ENCODE data around the gene ZNF708.
"Not testable (repeated sequence)": the region's sequence is repeated elsewhere in the genome, so short reads cannot be mapped to it uniquely, and the experiment has no call there.

The ZNF708 gene

DNA sequence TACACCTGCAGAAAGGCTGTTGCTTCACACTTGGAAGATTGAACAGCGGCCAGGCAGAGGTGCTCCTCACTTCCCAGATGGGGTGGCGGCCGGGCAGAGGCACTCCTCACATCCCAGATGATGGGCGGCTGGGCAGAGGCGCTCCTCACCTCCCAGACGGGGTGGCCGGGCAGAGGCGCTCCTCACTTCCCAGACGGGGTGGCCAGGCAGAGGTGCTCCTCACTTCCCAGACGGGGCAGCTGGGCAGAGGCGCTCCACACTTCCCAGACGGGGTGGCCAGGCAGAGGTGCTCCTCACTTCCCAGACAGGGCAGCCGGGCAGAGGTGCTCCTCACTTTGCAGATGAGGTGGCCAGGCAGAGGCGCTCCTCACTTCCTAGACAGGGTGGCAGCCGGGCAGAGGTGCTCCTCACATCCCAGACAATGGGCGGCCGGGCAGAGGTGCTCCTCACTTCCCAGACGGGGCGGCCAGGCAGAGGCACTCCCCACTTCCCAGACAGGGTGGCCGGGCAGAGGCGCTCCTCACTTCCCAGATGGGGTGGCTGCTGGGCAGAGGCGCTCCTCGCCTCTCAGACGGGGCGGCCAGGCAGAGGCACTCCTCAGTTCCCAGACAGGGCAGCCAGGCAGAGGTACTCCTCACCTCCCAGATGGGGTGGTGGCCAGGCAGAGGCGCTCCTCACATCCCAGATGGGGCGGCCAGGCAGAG is 69.6 kb downstream of the ZNF708 start:
- not testable (repeated sequence) for DNase-seq

DNA sequence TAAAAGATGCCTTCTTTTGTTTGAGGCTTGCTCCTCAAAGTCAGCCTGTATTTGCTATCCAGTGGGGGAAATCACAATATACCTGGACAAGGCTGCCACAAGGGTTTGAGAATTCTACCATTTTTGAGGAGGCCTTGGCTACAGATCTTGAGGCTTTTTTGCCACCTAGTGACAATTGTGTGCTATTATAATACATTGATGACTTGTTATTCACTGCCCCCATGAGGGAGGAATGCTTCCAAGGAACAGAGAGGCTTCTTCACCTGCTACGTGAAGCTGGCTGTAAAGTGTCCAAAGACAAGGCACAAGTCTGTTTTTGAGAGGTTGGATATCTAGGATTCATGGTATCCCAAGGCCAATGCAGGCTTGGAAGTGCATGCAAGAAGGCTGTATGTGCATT is 72.5 kb downstream of the ZNF708 start:
- no peak for DNase-seq
